Measurements from ENCODE around the gene NPAS2. TPM values are rescaled to one million over a fixed set of nuclear protein-coding genes. Genes with fewer than 3 reads are reported as not detected.
A peak's percentile ranks its signal among the peaks of the same experiment; 100 is the strongest.

The NPAS2 gene
- polyA plus RNA-seq, 5 donors: 26.7 to 39.0 (median 30.3) TPM

DNA sequence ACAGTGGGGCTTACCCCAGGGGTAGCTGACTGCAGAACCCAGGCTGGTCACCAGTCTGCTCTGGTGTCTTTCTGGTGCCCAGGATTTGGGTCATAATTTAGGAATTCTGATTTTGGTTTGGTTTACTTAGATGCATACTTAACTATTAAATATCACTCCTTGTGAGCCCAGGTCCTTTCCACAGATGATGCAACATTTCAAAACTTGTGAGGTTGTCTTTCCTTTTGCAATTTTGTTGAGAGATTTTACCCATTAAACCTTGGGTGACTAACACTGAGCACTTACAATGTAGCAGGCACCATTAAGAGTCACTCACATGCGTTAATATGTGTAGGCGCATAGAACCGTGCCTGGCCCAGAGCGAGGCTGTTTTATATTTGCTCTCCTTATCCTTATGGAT, 120.3 kb downstream of the NPAS2 start:
- no peak for DNase-seq

DNA sequence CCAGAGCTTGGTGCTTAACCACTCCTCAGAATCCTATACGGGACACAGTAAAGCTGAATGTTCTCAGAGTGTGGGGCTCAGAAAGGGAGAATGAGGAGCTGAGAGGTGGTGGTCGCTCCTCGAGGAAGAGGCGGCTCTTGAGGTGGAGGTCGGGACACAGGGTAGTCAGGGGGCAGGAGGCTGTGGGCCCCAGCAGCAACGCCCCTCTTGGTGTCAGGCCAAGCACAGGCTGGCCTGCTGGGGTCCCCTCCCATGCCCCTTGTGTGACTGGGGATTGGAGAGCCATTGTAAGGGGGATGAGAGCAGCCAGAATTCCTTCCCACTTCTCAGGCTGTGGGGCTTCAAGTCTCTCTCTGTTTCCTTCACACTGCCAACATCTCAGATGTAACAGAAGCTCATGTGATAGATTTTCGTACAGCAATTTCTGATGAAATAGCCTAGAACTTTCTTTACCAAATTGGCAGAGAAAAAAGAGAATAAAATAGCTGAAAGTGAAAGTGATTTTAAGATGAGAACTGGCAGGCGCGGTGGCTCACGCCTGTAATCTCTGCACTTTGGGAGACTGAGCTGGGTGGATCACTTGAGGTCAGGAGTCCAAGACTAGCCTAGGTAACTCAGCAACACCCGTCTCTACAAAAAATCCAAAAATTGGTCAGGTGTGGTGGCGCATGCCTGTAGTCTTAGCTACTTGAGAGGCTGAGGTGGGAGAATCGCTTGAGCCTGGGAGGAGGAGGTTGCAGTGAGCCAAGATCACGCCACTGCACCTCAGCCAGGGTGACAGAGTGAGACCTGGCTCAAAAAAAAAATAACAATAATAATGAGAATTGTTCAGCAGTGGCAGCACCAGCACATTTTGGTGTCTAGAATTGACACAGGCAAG, 121.1 kb downstream of the NPAS2 start:
- no peak for DNase-seq

DNA sequence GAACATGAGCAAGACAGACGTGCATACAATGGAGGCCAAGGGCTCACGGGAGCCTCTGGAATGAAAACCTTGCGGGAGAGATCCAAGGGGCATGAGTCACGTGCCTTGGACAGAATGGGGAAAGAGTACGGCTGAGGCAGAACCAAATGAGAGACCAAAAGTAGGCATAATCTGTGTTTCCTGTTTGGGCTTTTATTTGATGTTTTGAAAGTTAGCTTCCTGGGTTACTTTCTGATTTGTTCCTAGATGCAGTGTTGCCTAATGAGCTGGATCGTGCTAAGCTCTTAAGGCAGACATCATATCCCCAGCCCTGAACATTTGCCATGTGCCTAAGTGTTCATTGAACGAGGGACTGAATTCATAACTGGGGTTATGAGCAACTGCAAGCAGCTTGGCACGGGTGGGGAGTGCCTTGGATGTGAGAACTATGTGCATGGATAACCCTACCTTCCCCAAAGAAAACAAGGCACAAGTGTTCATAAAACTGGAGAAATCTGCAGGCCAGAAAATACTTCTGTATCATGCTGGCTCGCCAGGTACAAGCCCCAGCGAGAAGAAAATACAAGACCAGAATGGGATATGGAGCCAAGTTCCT, 121.8 kb downstream of the NPAS2 start:
- no peak for DNase-seq

DNA sequence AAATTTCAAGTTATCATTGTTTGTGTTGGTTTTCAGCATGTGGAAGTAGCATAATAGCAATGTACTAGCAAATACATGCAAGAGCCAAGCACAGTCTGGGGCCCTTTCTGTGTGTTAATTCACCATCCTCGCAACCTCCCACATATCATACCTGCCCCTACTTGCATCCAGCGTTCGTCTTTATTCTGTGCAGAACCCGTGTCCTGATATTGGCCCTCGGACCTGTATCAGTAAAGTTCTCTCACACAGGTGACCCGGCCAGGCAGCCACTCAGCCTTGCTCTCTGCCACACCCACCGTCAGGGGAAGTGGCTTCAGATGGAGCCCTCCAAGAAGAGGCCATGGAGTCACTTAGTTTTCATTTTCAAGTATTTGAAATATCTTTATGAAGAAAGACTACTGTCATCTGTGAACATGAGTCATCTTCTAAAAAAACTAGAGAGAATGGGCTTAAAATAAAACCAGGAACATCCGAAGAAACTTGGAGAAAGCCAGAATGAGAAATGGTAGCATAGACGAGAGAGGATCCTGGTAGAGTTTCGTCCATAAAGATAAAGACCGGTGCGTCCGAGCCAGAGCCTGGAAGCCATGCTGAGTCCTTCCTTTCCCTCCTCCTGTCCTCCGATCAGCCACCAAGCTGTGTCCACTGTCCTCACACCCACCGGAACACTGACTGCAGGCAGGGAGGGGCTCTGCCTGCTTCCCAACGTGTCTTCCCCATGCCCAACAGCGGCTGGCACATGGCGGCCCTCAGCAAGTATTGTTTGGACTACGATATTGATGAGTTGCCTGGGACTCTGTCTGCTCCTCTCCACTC, 124.9 kb downstream of the NPAS2 start:
- DNase-seq: no peak

DNA sequence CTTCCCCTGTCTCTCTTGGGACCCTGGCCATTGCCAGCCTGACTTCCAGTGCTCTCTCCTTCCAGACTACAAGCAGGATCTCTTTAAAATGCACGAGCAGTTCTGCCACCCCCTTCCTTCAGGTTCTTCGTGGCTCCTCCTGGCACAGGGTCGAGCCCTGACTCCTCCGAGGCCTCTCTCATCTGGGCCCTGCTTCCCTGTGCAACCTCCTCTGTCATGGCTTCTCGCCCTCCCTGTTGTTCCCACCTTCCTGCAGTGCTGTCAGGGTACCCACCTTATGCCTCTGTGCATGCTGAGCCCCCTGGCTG, 125.4 kb downstream of the NPAS2 start:
- no peak for DNase-seq

DNA sequence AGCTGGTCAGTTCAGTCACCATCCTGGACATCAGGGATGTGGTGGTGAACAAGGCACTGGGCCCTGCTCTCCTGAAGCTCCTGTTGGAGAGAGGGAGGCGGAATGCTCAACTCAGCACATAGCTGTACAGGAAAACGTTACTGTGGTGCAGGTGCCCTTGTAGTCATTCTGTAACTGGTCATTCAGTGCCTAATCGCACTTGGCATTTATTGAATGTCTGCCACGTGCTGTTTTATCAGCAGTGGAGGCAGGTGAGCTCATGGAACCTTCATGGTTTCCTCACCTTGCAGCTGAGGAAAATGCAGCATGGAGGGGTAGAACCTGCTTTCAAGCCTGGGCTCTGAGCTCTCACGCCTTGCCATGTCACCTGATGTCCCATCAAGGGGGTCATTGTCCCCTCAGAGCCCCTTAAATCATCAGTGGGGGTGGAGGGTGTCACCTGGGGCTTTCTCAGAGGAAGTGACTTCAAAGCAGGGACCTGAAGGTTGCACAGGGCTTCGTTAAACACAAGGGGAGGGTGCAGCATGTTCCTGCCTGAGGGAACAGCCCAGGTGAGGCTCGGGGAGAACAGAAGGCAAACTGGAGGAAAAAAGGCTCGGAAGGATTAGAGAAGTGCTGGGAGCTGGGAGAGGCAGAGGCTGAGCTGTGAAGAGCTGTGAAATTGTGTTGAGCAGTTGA, 126.1 kb downstream of the NPAS2 start:
- DNase-seq: no peak

DNA sequence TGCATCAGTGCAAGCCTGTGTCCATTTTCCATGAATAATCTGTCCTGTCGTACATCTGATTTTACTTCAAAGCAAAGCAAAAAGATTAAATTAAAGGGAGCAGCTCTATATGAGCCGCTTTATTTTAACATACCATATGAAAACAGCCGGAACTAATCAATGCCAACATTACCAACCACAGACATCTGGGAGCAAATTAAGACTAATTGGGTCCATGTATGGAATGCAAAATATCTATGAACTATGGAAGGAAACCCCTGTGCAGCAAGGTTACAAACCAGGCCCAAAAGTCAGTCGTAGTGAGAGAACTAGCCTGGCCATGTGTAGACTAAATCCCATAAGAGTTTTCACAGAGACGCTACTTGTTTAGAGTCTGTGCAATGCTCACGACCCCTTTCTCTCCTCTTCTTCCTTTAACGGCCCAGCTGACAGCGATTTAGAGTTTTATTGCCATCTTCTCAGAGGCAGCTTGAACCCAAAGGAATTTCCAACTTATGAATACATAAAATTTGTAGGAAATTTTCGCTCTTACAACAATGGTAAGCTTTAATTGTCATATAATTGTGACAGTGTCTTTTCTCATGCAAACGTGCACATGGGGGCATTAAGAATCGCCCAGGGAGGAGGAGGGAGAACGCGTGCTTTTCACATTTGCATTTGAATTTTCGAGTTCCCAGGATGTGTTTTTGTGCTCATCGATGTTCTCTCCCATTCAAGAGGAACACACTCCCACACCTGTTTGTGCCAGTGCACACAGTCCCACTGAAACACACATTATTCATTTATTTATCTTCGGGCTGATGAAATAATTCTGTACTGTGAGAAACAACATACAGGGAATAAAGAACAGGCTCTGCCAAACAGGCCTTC, 129.2 kb downstream of the NPAS2 start:
- DNase-seq: no peak

DNA sequence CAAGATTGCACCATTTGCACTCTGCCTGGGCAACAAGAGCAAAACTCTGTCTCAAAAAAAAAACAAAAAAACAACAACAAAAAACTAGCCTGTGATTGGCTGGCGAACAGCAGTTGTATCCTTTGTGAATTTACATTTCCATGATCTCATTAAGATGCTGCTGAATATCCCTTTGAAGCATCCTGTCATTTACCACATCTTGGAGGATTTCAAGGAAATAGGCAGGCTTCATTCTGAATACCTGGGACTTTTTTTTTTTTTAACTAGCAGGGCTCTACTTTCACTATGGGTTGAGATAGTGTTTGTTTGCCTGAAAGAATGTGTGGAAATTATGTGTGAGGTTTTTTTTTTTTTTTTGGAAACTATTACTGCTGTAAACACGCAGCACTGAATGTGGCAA, 132.6 kb downstream of the NPAS2 start:
- DNase-seq: no peak

DNA sequence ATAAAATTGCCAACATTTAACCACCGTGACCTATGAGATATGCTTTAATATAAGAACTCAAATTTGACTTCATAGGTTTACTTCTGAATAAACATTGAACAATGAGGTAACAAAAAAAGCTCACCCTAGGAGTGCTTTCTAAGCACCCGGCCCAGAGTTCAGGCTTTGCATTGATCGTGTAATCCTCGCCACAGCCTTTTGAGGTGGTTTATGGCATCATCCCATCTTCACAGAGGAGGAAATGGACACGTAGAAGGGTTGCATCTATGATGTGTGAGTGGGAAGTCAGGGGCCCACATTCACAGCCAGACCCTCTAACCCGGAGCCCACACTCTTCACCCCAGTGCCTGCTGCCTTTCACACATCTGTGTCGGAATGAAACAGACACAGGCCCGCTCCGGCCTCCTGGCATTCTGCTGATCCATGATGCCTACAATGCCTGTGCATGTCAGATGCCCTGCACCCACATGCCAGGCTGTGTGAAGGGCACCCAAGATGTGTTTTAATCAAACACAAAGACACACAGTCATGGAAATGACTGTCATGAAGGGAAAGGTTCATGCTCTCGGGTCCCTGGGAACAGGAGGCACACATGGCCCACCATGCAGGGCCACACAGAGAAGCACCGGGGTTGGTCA, 133.6 kb downstream of the NPAS2 start:
- DNase-seq: no peak

DNA sequence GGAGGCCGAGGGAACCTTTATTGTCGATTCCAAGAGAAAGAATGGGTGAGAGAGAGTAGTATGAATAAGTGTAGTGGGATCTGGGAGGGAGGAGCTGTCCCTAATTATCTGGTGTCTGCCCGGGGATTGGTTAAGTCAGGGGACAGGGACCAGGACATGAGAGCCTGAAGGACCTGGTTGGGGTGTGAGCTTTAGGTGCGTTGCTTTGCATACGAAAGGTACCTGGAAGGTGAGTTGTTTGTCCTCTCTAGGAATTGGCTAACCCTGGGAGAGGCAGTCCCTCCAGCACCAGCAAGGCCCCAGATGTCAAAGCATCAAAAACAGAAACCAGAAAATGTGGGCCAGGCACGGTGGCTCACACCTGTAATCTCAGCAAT, 134.1 kb downstream of the NPAS2 start:
- DNase-seq: no peak

DNA sequence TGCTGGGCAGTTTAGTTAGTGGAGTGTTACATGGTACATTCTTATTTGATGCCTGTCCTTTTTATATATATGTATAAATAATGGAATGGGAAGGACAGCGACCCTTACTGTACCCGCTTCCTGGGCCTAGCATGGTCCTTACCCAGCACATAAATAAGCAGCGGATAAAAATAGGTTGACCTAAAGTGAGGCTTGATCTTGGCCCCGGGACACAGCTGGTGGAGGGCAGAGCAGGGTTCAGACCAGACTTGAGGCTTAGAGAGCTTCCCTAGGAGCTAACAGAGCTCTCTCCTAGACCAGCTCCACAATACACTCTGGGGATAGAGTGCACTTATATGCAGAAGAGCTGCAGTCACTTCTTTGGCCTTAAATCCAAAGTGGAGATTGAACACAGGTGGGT, 135.3 kb downstream of the NPAS2 start:
- no peak for DNase-seq

DNA sequence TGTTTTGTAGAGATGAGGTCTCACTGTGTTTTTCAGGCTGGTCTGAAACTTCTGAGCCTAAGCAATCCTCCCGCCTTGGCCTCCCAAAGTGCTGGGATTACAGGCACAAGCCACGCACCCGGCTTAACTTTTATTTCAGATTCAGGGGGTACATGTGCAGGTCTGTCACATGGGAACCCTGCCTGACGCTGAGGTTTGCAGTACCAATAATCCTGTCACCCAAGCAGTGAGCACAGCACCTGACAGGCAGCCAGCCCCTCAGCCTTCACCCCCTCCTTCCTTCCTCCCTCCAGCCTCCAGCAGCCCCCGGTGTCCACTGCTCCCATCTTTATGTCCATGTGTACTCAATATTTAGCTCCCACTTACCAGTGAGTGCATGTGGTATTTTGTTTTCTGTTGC, 136.1 kb downstream of the NPAS2 start:
- DNase-seq: no peak

DNA sequence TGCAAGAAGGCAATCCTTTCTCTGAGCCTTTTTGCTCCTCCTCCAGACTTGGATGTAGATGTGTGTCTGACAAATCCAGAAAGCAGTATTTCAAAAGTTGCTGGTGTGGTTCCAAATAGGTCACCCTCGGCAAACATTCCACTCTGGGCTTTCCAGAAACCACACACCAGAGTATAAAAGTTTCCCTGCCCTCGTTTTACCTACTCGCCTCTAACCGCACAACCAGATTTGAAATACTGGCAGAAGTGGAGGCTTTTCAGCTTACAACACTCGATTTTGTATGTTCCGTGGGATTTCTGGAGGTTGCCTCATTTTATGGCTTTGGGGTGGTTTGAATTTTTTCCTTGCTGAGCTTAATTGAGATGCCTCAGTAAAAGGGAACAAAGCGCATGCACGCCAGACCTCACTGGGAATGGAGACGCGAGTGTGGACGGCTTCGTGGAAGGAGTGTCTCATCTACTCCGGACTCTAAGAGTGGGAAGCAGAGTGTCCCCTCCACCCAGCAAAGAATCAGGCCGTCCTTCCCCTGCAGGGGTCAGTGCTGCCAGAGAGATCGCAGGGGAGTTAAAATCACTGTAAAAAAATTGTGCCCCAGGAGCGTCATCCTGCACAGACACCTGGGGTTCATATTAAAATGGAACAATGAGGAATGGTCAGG, 138.2 kb downstream of the NPAS2 start:
- peak; percentile 51 for DNase-seq

DNA sequence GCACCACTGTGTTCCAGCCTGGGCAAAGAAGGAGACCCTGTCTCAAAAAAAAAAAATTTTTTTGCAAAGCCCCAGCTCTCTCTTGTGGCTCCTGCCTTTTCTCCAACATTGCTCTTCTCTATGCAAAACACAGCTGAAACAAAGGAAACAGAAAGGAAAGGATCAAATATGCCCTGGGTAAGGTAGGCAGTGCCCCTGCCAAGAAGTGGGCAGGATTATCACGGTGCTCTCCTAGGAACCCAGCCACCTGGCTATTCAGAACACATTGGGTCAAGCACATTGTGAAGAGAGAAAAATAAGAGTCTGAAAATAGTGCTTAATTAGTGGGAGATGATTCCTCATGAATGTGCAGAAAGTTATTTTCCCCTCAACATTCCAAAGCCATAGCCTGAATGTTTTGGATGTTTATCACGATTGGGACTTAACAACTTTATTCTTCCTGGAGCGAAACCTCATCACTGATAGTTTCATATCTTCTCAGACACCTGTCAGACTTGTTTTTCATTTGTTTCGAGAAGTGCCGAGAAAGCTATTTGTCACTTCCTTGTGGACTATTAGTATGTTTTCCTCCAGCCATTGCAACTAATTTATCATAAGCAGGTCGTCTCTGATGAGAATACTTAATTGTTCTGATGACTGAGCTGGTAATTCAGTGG, 139.4 kb downstream of the NPAS2 start:
- no peak for DNase-seq

DNA sequence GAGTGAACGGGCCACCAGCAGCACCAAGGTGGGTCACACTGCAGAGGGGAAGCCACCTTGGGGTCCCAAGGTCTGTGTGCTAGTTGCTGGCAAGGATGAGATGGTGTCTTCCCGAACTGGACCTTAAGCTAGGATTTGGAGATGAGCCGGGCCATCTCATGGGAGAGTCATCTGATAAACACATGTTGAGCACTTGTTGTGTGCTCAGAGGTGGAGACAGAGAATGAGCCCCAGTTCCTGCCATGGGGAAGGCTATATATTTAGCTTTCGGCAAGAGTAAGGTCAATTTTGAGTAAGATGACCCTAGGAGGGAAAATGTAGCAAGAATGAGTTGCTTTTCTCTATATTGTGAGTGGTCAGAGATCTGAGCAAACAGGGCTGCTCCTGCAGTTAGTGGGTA, 140.7 kb downstream of the NPAS2 start:
- no peak for DNase-seq

DNA sequence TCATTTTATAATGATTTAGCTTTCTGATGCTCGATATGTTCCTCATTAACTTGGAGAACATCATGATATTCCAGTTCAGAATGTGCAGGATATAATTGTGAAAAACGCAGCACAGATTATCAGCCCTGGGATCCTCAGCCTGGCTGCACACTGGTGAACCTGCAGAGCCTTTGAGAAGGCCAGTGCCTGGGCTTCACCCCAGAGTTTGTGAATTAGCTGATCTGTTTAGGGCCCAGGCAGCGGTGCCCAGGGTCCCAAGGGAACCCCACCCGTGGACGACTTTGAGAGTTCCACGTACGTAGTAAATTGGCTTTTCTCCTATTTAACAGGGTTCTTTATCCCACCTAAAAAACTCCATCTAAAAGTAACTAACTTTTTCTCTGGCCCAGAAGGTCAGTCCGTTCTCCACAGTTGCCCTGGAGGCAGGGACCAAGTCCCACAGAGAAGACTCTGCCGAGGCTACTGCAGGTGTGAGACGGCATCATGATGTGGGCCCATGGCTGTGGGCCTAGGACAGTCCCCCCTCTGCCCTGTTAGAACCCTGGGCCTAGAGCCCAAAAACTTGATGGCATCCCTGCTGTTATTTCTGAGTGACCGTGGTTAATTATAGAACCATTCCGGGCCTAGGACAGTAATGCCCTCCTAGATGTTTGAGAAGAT, 142.6 kb downstream of the NPAS2 start:
- no peak for DNase-seq

DNA sequence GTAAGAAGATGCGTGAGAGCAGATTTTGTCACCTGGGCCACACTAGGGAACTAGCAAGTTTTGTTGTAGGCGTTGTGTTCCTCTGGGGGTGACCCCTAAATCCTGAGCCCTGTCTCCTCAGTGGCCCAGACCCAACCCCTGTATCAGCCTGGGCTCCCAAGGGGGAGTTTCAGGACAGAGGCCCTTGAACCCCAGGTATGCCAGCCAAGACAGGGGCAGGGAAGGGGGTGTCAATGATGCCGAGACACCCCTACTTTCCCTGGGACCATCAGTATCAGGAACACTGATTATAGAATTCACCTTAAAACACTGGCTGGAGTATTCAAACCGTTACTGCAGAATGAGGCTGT, 143.1 kb downstream of the NPAS2 start:
- no peak for DNase-seq

DNA sequence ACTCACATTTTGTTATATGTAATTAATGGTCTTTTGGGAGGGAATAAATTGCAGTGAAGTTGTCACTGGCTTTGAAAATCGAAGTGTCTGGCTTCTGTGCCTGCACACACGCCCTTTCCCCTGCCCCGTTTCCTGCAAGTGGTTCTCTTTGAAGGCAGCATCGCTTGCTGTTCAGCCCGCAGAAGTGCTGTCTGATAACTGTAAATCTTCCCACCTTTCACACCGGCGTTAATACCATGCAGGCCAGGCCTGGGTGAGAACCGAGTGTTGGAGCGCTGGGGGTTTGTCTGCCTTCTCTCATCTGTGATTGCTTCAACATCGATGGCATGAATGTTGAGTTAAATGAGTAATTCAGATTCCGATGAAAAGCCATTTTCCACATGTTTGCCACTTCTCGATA, 144.3 kb downstream of the NPAS2 start:
- DNase-seq: no peak

DNA sequence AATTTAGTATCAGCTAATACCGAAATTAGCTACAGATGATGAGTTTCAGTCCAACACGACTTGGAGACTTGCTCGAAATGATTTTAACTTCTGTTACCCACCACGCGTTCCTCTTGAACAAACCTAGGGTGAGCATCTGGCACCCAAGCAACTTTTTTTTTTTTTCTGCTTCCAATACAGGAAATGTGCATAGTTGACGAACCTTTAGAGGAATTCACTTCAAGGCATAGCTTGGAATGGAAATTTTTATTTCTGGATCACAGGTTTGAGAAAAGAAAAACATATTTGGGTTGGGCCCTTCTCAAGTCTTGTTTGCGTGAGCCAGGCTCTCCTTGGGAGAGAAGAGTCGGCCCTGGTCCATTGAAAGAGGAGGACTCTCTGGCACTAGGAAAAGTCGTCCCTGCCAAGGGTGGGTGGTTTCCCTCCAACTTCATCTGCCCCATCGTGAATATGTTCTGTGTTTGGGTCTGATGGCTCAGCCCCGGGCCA, 144.8 kb downstream of the NPAS2 start:
- no peak for DNase-seq
